Esophagus muscularis mucosa (tissue), 2 donors: ENCODE measurements around the gene ZFP90.

ENCODE experiments used
- POLR2A ChIP-seq: fragments of 450-650 bp; IDR thresholded peaks from one replicate; pipeline ENCODE4 v1.6.1; 2017; ENCODE audit warnings: antibody characterized with exemption, moderate library complexity, mild to moderate bottlenecking, low read depth
- POLR2AphosphoS5 ChIP-seq, 2 donors: sonication (generic); formaldehyde crosslinking; IDR thresholded peaks; one replicate each; pipeline ENCODE4 v1.6.1; 2017; ENCODE audit warnings: antibody characterized with exemption in 2 of 2

DNA sequence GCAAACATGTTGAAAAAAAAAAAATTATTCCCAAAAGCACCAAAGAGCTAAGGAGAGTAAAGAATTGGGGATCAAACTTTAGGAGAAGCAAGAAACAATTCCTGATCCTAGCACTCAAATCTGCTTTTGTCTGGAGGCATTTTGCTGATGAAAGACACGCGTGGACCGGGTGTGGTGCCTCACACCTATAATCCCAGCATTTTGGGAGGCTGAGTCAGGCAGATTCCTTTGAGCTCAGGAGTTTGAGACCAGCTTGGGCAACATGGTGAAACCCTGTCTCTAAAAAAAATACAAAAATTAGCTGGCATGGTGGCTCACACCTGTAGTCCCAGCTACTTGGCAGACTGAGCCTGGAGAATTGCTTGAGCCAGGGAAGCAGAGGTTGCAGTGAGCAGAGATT is 35.4 kb downstream of the ZFP90 start:
- TF ChIP-seq POLR2AphosphoS5 (IDR thresholded peaks at IDR 0.05) (no peak), POLR2A (no peak)
